Right lobe of liver (tissue), 5 donors: Measurements from ENCODE around the gene PIK3IP1. TPM values are rescaled to one million over a fixed set of nuclear protein-coding genes. Genes with fewer than 3 reads are reported as not detected.

Experiments used
- small RNA-seq, 2 experiments: library from RNA; depleted of rRNA; stranded (forward); fragments of <200 nt; gene quantifications; one replicate each; pipeline ENCODE3, GENCODE V24; 2016
- total RNA-seq, 6 experiments: library from RNA; depleted of rRNA in 2 of 6; stranded (reverse); fragments of >200 nt in 2 of 6; fragmentation: NEBNext Ultra II Directional in 3 of 6; extraction: Animal tissue kit (Norgen Biotek cat#: 25700) in 3 of 6; gene quantifications; one replicate each; pipeline versions ENCODE4 v1.1.0 to v1.2.4, GENCODE V29; 2016 to 2023
- donor health status: DM: no; HTN: no; CAD: no.
- donor health status: DM: no; HTN: no; CAD: no.
- donor health status: DM: no; HTN: yes; CAD: no.
- donor health status: DM: no; HTN: yes; CAD: no.

The PIK3IP1 gene
- total RNA-seq, 6 experiments from 2014 or later, result 1.3 to 6.6 (median 5.6) TPM

Small RNAs within 50 kb of the gene (small RNA-seq; reads per million reads assigned to genes)
- gene RNA5SP496, result 0 reads per million in 2 experiments

Other genes with a start within 250 kb of the PIK3IP1 start
- 10 to 100 TPM; 16.9 to 54.1 (median 24.3) TPM for gene SMTN, start 211.2 kb downstream of the PIK3IP1 start, total RNA-seq
- gene SELENOM, start 184.9 kb downstream of the PIK3IP1 start, total RNA-seq, result 10 to 100 TPM in 3 of 6 experiments, 1 to 10 TPM in 3; 4.7 to 52.0 (median 9.4) TPM
- gene INPP5J, start 169.5 kb downstream of the PIK3IP1 start, total RNA-seq, result under 1 TPM in 4 of 6 experiments, not detected in 2; 0.12 to 0.49 (median 0.26) TPM
- not detected for gene PLA2G3, start 152.0 kb downstream of the PIK3IP1 start, total RNA-seq
- 10 to 100 TPM; 28.7 to 40.8 (median 37.4) TPM for gene RNF185, start 132.3 kb downstream of the PIK3IP1 start, total RNA-seq
- gene LIMK2, start 80.2 kb downstream of the PIK3IP1 start, total RNA-seq, result 10 to 100 TPM in 4 of 6 experiments, 1 to 10 TPM in 2; 6.3 to 47.9 (median 19.6) TPM
- 10 to 100 TPM in 4 of 6 experiments, 1 to 10 TPM in 2; 7.4 to 18.8 (median 11.5) TPM for gene PATZ1, start 53.9 kb upstream of the PIK3IP1 start, total RNA-seq
- 10 to 100 TPM; 24.2 to 34.7 (median 26.5) TPM for gene DRG1, start 107.1 kb upstream of the PIK3IP1 start, total RNA-seq
- 10 to 100 TPM in 2 of 6 experiments, 1 to 10 TPM in 4; 4.2 to 11.9 (median 8.3) TPM for gene EIF4ENIF1, start 197.4 kb upstream of the PIK3IP1 start, total RNA-seq
- 10 to 100 TPM in 2 of 6 experiments, 1 to 10 TPM in 4; 7.0 to 14.0 (median 8.7) TPM for gene SFI1, start 204.0 kb upstream of the PIK3IP1 start, total RNA-seq